Measurements from ENCODE around the gene UBQLNL.

The UBQLNL gene

GRCh38 chr11:5507177-5507932 lies 9.1 kb downstream of the UBQLNL start:
- DNase-seq = no peak

DNA sequence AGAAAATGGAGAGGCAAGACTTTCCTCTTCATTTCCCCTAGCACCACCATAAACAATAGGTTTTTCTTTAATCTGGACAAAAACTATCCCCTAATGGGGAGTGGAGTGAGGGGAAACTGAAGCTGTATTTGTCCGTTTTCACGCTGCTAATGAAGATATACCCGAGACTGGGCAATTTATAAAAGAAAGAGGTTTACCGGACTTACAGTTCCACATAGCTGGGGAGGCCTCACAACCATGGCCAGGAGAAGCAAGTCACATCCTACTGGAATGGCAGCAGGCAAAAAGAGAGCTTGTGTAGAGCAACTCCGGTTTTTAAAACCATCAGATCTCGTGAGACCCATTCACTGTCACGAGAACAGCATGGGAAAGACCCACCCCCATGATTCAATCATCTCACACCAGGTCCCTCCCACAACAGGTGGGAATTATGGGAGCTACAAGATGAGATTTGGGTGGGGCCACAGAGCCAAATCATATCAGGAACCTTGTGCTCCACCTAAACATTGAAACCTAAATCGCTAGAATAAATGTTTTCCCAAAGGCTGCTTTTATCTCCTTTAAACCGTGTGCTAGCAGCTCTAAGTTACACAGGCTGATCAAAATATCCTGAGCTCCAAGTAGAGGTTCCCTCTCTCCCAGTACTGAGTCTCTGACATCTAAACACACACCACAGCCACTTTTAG lies 11.0 kb downstream of the UBQLNL start:
- no peak for DNase-seq

GRCh38 chr11:5504403-5504921 lies 12.0 kb downstream of the UBQLNL start:
- DNase-seq = no peak

- no peak for DNase-seq
Measured at GRCh38 chr11:5500393-5500801, 16.1 kb downstream of the UBQLNL start.

DNA sequence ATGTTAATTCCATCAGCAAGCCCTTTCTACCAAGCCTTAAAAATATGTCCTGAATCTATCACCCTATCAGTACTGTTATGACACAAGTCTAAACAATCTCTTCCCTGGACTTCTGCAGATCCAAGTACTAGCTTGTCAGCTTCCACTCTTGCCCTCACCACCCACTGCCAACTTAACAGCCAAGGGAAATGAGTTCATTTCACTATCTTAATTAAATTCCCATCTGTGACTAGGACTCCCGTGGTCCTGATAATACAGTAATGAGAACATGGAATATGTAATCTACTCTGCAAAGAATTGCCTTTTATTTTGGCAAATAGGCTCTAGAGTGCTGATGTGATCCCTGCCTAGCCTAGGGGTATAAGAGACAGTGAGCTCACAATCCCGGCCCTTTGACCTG lies 16.8 kb downstream of the UBQLNL start:
- no peak for DNase-seq

DNA sequence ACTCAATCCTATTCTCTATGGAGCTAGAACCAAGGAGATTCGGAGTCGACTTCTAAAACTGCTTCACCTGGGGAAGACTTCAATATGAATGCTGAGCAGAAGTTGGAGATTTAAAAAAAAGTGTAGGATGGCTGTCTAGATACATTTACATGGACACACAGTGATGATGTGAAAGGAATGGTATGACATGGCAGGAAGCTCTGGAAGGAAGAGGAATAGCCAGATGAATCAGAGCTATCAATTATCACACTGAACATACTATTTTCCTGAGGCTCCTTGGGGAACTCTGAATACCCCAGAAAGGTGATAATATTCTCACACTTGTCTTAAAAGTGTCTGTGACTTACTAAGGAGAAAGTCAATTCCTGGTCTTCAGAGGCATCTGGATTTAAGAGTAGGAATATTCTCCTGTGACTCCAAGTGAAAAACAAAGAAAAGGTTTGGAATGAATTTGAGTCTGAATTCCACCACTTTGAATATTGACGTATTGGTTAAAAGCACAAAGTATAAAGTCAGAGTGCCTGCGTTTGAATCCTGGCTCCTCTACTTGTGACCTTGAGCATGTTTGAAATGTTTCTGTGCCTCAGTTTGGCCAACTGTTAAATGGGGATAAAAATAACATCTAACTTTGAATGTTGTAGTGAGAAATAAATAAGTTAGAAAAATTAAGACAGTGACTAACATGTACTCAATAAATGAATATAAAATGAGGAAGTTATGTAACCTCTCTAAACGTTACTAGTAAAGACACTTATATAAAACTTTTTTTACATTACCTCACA lies 26.7 kb downstream of the UBQLNL start:
- DNase-seq = no peak

DNA sequence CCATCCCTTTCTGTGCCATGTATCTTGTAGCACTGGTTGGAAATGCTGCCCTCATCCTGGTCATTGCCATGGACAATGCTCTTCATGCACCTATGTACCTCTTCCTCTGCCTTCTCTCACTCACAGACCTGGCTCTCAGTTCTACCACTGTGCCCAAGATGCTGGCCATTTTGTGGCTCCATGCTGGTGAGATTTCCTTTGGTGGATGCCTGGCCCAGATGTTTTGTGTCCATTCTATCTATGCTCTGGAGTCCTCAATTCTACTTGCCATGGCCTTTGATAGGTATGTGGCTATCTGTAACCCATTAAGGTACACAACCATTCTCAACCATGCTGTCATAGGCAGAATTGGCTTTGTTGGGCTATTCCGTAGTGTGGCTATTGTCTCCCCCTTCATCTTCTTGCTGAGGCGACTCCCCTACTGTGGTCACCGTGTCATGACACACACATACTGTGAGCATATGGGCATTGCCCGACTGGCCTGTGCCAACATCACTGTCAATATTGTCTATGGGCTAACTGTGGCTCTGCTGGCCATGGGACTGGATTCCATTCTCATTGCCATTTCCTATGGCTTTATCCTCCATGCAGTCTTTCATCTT lies 27.6 kb downstream of the UBQLNL start:
- DNase-seq = no peak

- DNase-seq = no peak
Measured at GRCh38 chr11:5488385-5488784, 28.1 kb downstream of the UBQLNL start, which contains the start of gene OR52D1. TSS of gene OR52D1 (plus strand) at chr11:5488685. CDS start at chr11:5488707, 22 bp downstream.

DNA sequence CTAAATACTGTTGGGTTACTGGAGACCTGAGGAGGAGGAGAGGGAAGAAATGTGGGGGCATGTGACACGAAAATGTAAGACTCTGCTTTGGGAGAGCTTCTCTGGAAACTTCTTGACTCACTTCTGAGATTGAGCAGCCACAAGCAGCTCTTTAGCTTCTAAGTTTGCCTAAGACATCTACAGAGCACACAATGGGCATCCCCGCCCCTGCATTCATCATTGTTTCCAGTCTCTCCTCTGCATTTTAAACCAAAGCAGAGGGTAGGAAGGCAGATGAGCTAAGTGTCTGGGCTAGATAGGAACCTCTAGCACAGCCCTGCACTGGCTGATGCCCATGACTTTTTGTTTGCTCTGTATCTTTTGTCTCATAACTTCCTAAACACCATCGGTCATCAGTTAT lies 30.1 kb downstream of the UBQLNL start:
- no peak for DNase-seq

DNA sequence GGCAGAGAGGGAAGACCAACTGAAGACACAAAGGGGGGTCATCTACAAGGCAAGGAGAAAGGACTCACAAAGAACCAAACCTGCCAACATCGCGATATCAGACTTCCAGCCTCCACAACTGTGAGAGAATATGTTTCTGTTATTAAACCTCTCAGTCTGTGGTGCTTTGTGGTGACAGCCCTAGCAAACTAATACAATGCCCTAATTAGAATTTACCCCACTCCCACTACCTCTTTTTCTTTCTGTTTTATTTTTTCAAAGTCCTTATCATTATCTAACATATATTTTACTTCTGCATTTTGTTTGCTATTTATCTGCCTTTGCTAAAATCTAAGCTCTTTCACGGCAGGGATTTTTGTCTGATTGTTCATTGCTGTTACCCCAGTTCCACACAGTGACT lies 30.5 kb downstream of the UBQLNL start:
- no peak for DNase-seq

GRCh38 chr11:5476186-5476819 lies 40.2 kb downstream of the UBQLNL start:
- no peak for DNase-seq

DNA sequence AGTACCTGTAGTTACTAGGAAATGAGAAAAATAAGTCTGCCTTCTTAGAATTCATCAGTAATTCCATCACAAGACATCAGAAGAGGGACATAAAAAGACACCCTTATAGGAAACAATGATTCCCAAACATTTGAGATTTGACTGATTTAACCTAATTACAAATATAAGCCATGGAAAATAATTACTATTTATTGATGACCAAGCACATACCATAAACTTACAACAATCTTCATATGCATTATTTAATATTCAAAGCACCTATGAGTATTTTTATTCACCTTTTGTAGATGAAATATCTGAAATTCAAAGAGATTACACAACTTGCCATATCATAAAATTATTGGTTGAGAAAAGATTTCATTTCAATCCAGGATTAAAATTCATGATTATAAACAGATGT lies 42.6 kb downstream of the UBQLNL start:
- DNase-seq = no peak

- no peak for DNase-seq
Measured at GRCh38 chr11:5467527-5467926, 49.0 kb downstream of the UBQLNL start.

All from SHP77 (cell line).